Neural progenitor cell (in vitro differentiated cells): ENCODE measurements around the gene CCDC33. TPM values are rescaled to one million over a fixed set of nuclear protein-coding genes. Genes with fewer than 3 reads are reported as not detected.

Experiments used
- DNase-seq: peaks from one replicate; pipeline ENCODE4 v3.0.0-alpha.2; 2016; ENCODE audit warnings: low spot score
- H2AFZ ChIP-seq: fragments of 200-600 bp; sonication (generic); replicated peaks from 2 replicates; pipeline ENCODE4 v1.6.1; 2016; ENCODE audit warnings: antibody characterized with exemption
- H3F3A ChIP-seq: fragments of 200-600 bp; sonication (generic); 2 replicates; pipeline ENCODE4 v1.6.1; 2016; ENCODE audit warnings: antibody characterized with exemption, low read depth
- H3K27ac ChIP-seq: fragments of 200-600 bp; sonication (generic); 2 replicates; pipeline ENCODE4 v1.5.1; 2016; ENCODE audit warnings: mild to moderate bottlenecking
- H3K27me3 ChIP-seq: fragments of 200-600 bp; sonication (generic); 2 replicates; pipeline ENCODE4 v1.6.1; 2016; ENCODE audit warnings: mild to moderate bottlenecking, moderate library complexity
- H3K36me3 ChIP-seq: fragments of 200-600 bp; sonication (generic); 2 replicates; pipeline ENCODE4 v1.5.1; 2016
- H3K4me1 ChIP-seq: fragments of 200-600 bp; sonication (generic); 2 replicates; pipeline ENCODE4 v1.6.1; 2016; ENCODE audit warnings: mixed run types
- H3K4me2 ChIP-seq: fragments of 200-600 bp; sonication (generic); 2 replicates; pipeline ENCODE4 v1.6.1; 2016
- H3K4me3 ChIP-seq: fragments of 200-600 bp; sonication (generic); 2 replicates; pipeline ENCODE4 v1.5.1; 2016
- H3K79me2 ChIP-seq: fragments of 200-600 bp; sonication (generic); 2 replicates; pipeline ENCODE4 v1.6.1; 2016; ENCODE audit warnings: low read depth
- H3K9ac ChIP-seq: fragments of 200-600 bp; sonication (generic); 2 replicates; pipeline ENCODE4 v1.6.1; 2016
- H3K9me3 ChIP-seq: fragments of 200-600 bp; sonication (generic); 2 replicates; pipeline ENCODE4 v1.5.1; 2016; ENCODE audit warnings: low read depth
- H4K20me1 ChIP-seq: fragments of 200-600 bp; sonication (generic); 2 replicates; pipeline ENCODE4 v1.6.1; 2016; ENCODE audit warnings: low read depth
- H3K27ac Mint-ChIP-seq: 3 replicates; pipeline ENCODE4 v1.8.0; 2021; ENCODE audit warnings: mixed read lengths
- H3K27me3 Mint-ChIP-seq: 2 replicates; pipeline ENCODE4 v1.8.0; 2022; ENCODE audit warnings: low read depth, mild to moderate bottlenecking, inconsistent platforms, moderate library complexity, mixed read lengths; ENCODE audit not compliant: insufficient read depth
- H3K36me3 Mint-ChIP-seq: 3 replicates; pipeline ENCODE4 v1.8.0; 2021; ENCODE audit warnings: mixed read lengths
- H3K4me1 Mint-ChIP-seq: 3 replicates; pipeline ENCODE4 v1.8.0; 2021; ENCODE audit warnings: mixed read lengths
- H3K4me3 Mint-ChIP-seq: 3 replicates; pipeline ENCODE4 v1.8.0; 2021; ENCODE audit warnings: mild to moderate bottlenecking, moderate library complexity, mixed read lengths
- H3K9me3 Mint-ChIP-seq: 3 replicates; pipeline ENCODE4 v1.8.0; 2020; ENCODE audit warnings: mixed read lengths
- CTCF ChIP-seq: fragments of 200-600 bp; sonication (generic); IDR thresholded peaks from 2 replicates; pipeline ENCODE4 v1.5.1; 2017; ENCODE audit warnings: antibody characterized with exemption, mild to moderate bottlenecking
- EZH2 ChIP-seq: fragments of 200-600 bp; sonication (generic); IDR thresholded peaks from 2 replicates; pipeline ENCODE4 v1.6.1; 2017; ENCODE audit warnings: antibody characterized with exemption, mild to moderate bottlenecking, moderate library complexity
- EZH2phosphoT487 ChIP-seq: fragments of 200-600 bp; sonication (generic); IDR thresholded peaks from 2 replicates; pipeline ENCODE4 v1.6.1; 2017; ENCODE audit warnings: antibody characterized with exemption
- total RNA-seq: library from RNA; depleted of rRNA; stranded (reverse); fragments of >200 nt; gene quantifications from 2 replicates; pipeline ENCODE4 v1.2.3, GENCODE V29; 2015; ENCODE audit warnings: low replicate concordance

Gene CCDC33
- total RNA-seq, 1 donor from 2014 or later, result not detected

DNA sequence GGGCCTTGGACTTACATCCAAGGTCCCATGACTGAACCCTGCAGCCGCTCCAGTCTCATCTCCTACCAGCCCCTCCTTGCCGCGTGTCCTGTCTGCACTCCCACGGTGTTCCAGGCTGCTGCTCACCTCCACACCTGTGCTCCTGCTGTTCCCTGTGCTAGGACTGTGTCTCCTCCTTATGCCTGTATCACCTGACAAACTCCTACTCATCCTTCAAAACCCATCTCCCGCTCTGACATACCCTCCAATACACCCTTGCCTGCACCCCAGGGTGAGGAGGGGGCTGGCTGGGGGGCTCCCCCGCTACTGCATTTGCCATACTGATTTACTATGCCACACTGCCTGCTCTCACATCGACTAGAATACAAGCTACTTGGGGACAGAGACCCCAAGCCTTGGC is 77.8 kb downstream of the CCDC33 start:
- no peak for TF ChIP-seq CTCF
- no peak for TF ChIP-seq EZH2
- TF ChIP-seq EZH2phosphoT487, result no peak
- Histone ChIP-seq H3K4me1 (peaks cover 26% of the 10 kb centered on the region), H3K9ac (no peak overlapping the region), H3K36me3 (no peaks in the 10 kb centered on the region), H4K20me1 (no peaks in the 10 kb centered on the region), H3K27ac (no peak overlapping the region), H3F3A (peaks cover 8% of the 10 kb centered on the region), H3K4me3 (no peak overlapping the region), H3K79me2 (no peaks in the 10 kb centered on the region), H2AFZ (no peak overlapping the region), H3K4me2 (no peak overlapping the region), H3K9me3 (no peaks in the 10 kb centered on the region), H3K27me3 (no peaks in the 10 kb centered on the region)
- peak overlapping the region; percentile 36 for H3K4me3 Mint-ChIP-seq
- peaks cover 17% of the 10 kb centered on the region for H3K27me3 Mint-ChIP-seq
- no peaks in the 10 kb centered on the region for H3K9me3 Mint-ChIP-seq
- no peak overlapping the region for H3K27ac Mint-ChIP-seq
- DNase-seq, result no peak
- H3K36me3 Mint-ChIP-seq, result no peaks in the 10 kb centered on the region
- H3K4me1 Mint-ChIP-seq, result peaks cover 57% of the 10 kb centered on the region

DNA sequence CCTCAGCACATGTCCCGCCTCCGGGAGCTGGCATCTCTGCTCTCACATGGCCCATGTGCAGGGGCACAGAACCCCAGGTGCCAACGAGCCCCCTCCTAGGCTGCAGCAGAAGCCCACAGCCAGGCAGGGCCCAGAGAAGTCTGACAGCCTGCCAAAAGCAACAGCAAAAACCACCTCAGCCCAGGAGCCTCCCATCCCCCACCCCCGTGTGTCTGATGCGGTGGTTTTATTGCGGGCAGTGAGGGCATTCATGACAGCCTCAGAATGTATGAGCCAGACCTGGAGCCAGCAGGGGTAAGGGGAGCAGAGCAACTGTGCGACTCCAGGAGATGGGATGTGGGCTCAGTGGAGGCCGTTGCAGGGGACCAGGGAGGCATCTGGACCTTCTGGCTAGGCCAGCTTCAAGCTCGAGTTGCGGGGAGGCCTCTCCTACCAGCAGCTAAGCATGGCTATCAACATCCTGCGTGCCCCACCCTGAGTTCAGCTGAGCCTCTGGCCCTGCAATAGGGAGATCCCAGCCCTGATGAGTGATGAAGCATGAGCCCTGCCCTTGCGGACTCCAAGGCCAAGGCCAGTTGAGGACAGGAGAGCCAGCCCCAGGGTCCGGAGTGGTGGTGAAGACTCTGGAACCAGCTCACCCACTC is 78.8 kb downstream of the CCDC33 start:
- H3K27ac Mint-ChIP-seq, result no peak overlapping the region

GRCh38 chr15:74315626-74316025 is 79.5 kb downstream of the CCDC33 start:
- H3K9me3 Mint-ChIP-seq, result no peaks in the 10 kb centered on the region

More for the DNA sequence above, 78.8 kb downstream of the CCDC33 start:
- peaks cover 59% of the 10 kb centered on the region for H3K4me1 Mint-ChIP-seq
- H3K4me3 Mint-ChIP-seq, result no peak overlapping the region
- H3K27ac ChIP-seq, result no peak overlapping the region
- no peaks in the 10 kb centered on the region for H3K36me3 ChIP-seq
- H3K9me3 ChIP-seq, result no peaks in the 10 kb centered on the region
- H3K27me3 Mint-ChIP-seq, result peaks cover 15% of the 10 kb centered on the region
- H3K27me3 ChIP-seq, result no peaks in the 10 kb centered on the region
- DNase-seq, result no peak
- peaks cover 3% of the 10 kb centered on the region for H4K20me1 ChIP-seq
- no peak for TF ChIP-seq EZH2
- no peak for TF ChIP-seq EZH2phosphoT487
- TF ChIP-seq CTCF, result no peak
- no peaks in the 10 kb centered on the region for H3K79me2 ChIP-seq
- no peak overlapping the region for H3K9ac ChIP-seq
- no peaks in the 10 kb centered on the region for H3K36me3 Mint-ChIP-seq
- H3K9me3 Mint-ChIP-seq, result no peaks in the 10 kb centered on the region
- H3K4me2 ChIP-seq, result no peak overlapping the region
- H2AFZ ChIP-seq, result no peak overlapping the region
- peaks cover 3% of the 10 kb centered on the region for H3F3A ChIP-seq
- no peak overlapping the region for H3K4me3 ChIP-seq
- H3K4me1 ChIP-seq, result peaks cover 28% of the 10 kb centered on the region

More at GRCh38 chr15:74315626-74316025, 79.5 kb downstream of the CCDC33 start:
- Histone ChIP-seq H3K27me3 (no peaks in the 10 kb centered on the region), H3K9ac (no peak overlapping the region), H3K79me2 (no peaks in the 10 kb centered on the region), H3K27ac (no peak overlapping the region), H3K4me3 (no peak overlapping the region), H3K9me3 (no peaks in the 10 kb centered on the region), H3K4me1 (peaks cover 29% of the 10 kb centered on the region), H2AFZ (no peak overlapping the region), H3K36me3 (no peaks in the 10 kb centered on the region), H3F3A (peaks cover 7% of the 10 kb centered on the region), H4K20me1 (peaks cover 3% of the 10 kb centered on the region), H3K4me2 (no peak overlapping the region)
- no peak for DNase-seq
- Mint-ChIP-seq H3K27ac (peak overlapping the region; percentile 73), H3K36me3 (no peaks in the 10 kb centered on the region), H3K4me1 (peaks cover 59% of the 10 kb centered on the region), H3K27me3 (peaks cover 15% of the 10 kb centered on the region), H3K4me3 (no peak overlapping the region)
- TF ChIP-seq EZH2phosphoT487 (no peak), CTCF (no peak), EZH2 (no peak)
